Kidney (tissue), 22 donors: Measurements from ENCODE around the gene TBX1. TPM values are rescaled to one million over a fixed set of nuclear protein-coding genes. Genes with fewer than 3 reads are reported as not detected.
A peak's percentile ranks its signal among the peaks of the same experiment; 100 is the strongest.

Experiments used
- DNase-seq, 5 donors: peaks; one replicate each; pipeline ENCODE4 v3.0.0-alpha.2; 2013 to 2020
- FAIRE-seq: peaks from 2 replicates; lab custom pipeline; 2012; peaks lifted over from hg19 to GRCh38; lab: Jason Lieb, UNC
- H3K27ac ChIP-seq, 2 donors: one replicate each; pipeline ENCODE4 v1.7.0; 2013; ENCODE audit warnings: low read depth in 2 of 2, low read length in 2 of 2, inconsistent platforms in 1 of 2
- H3K27me3 ChIP-seq: one replicate; pipeline ENCODE4 v1.7.1; 2013; ENCODE audit warnings: low read length, inconsistent platforms; ENCODE audit not compliant: control insufficient read depth, insufficient read depth
- H3K36me3 ChIP-seq, 3 donors: one replicate each; pipeline versions ENCODE4 v1.7.0 to v1.7.1; 2013; ENCODE audit warnings: low read length in 3 of 3, control low read depth in 1 of 3, inconsistent platforms in 1 of 3; ENCODE audit not compliant: insufficient read depth in 3 of 3, control insufficient read depth in 2 of 3
- H3K4me1 ChIP-seq, 3 donors: one replicate each; pipeline versions ENCODE4 v1.7.0 to v1.7.1; 2013; ENCODE audit warnings: low read length in 3 of 3, inconsistent platforms in 1 of 3, low read depth in 1 of 3; ENCODE audit not compliant: control insufficient read depth in 2 of 3, insufficient read depth in 2 of 3
- H3K4me3 ChIP-seq, 3 donors: one replicate each; pipeline versions ENCODE4 v1.7.0 to v1.8.1; 2013; ENCODE audit warnings: low read length in 3 of 3, control low read depth in 1 of 3, inconsistent platforms in 1 of 3
- H3K9ac ChIP-seq, 3 donors: one replicate each; pipeline versions ENCODE4 v1.7.0 to v1.7.1; 2013; ENCODE audit warnings: low read length in 3 of 3, control low read depth in 1 of 3, inconsistent platforms in 1 of 3
- H3K9me3 ChIP-seq, 3 donors: one replicate each; pipeline versions ENCODE4 v1.7.0 to v1.7.1; 2013; ENCODE audit warnings: low read length in 3 of 3, control low read depth in 1 of 3, inconsistent platforms in 1 of 3; ENCODE audit not compliant: control insufficient read depth in 2 of 3, insufficient read depth in 1 of 3
- CTCF ChIP-seq: IDR thresholded peaks from 3 replicates; pipeline ENCODE4 v1.5.1; 2012; ENCODE audit warnings: mild to moderate bottlenecking, moderate library complexity, borderline replicate concordance; ENCODE audit not compliant: insufficient read depth; ENCODE audit errors: extremely low read depth
- intact Hi-C: fragments of 100-400 bp; cut with DNase I; formaldehyde crosslinking; loops from one replicate; pipeline ENCODE4 v1.11.1; 2022
- long read RNA-seq, 10 donors: library from polyadenylated mRNA in 1 of 10; unstranded in 1 of 10; transcript quantifications; one replicate each; pipeline ENCODE4 v2.0.0 and lab custom pipeline, GENCODE V29; 2021 to 2026
- polyA plus RNA-seq: library from polyadenylated mRNA; stranded (reverse); fragments of 350-450 nt; fragmentation: Illumina TruSeq; extraction: RNeasy Lipid Tissue Mini Kit (QIAGEN cat#74804); gene quantifications from one replicate; pipeline ENCODE4 v1.2.3, GENCODE V29; 2014; ENCODE audit warnings: low read depth, low replicate concordance; ENCODE audit not compliant: insufficient read depth
- total RNA-seq: library from RNA; stranded (reverse); fragmentation: NEBNext Ultra II Directional; extraction: Animal tissue kit (Norgen Biotek cat#: 25700); gene quantifications from one replicate; pipeline ENCODE4 v1.2.1, GENCODE V29; 2021
- donor health status: control.
- donor health status: control.
- donor health status: control.
- donor health status: control.
- donor health status: control.
- donor health status: DM: yes; HTN: yes; CAD: no.
- donor health status: Normal renal cell carcinoma (clear cell type).

Gene TBX1
- total RNA-seq (5.5 TPM), polyA plus RNA-seq (0.45 TPM)
- long read RNA-seq, donor 1: 0 reads
- long read RNA-seq, donor 2: 0 reads
- long read RNA-seq, donor 3: 0 reads
- long read RNA-seq, donor 4: 0 reads
- long read RNA-seq, donor 5: 0 reads
- long read RNA-seq, donor 6: 0 reads
- long read RNA-seq, donor 7, partial matches to known transcripts: 3 of 4 reads
- long read RNA-seq, donor 7, other reads (novel, unspliced or antisense): 1 of 4 reads
- long read RNA-seq, donor 8: 0 reads
- long read RNA-seq, donor 9: 0 reads
- long read RNA-seq, donor 10: 0 reads

GRCh38 chr22:19760058-19760950 is at the start of gene TBX1:
Gene TBX1 (plus strand): TSS chr22:19760778. CDS start chr22:19760844, 66 bp downstream.
- FAIRE-seq: no peak
- intact Hi-C loops: no loop called here
- no peaks in the 10 kb centered on the region for H3K9me3 ChIP-seq
- no peak within 1 kb of the TSS for H3K4me3 ChIP-seq
- H3K9ac ChIP-seq: no peak within 1 kb of the TSS
- TF ChIP-seq CTCF: no peak
- H3K36me3 ChIP-seq: no peaks in the 10 kb centered on the region
- H3K27ac ChIP-seq: no peak within 1 kb of the TSS
- H3K4me1 ChIP-seq: peaks cover 0 to 2% (median 0%) of the 10 kb centered on the region in 3 donors
- H3K27me3 ChIP-seq: peaks cover 55% of the 10 kb centered on the region
- no peak for DNase-seq

DNA sequence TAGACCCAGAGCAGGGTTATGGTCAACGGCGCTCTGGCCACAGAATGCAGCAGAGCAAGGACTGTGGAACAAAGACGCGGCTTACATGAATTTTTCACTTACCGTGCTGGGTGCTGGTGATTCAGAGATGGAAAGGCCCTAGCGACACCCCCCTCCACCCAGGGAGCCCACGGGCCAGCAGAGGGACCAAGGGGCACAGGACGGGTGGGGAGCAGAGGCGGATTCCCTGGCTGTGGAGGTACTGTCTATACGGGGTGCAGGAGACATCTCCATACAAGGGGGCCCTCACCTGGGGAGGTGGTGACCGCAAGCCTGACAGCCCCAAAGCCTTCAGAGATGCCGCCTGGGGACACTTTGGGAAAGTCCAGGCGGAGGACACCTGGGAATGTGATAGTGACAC is 47.3 kb upstream of the TBX1 start:
- intact Hi-C loops: no loop called here
- Histone ChIP-seq H3K4me1 (peaks cover 0 to 10% (median 0%) of the 10 kb centered on the region in 3 donors), H3K9ac (no peak overlapping the region), H3K36me3 (no peaks in the 10 kb centered on the region), H3K27ac (no peak overlapping the region), H3K27me3 (no peaks in the 10 kb centered on the region), H3K4me3 (no peak overlapping the region), H3K9me3 (no peaks in the 10 kb centered on the region)
- no peak for TF ChIP-seq CTCF
- FAIRE-seq (no peak), DNase-seq (peak in 1 of 5 donors; percentile 52)

DNA sequence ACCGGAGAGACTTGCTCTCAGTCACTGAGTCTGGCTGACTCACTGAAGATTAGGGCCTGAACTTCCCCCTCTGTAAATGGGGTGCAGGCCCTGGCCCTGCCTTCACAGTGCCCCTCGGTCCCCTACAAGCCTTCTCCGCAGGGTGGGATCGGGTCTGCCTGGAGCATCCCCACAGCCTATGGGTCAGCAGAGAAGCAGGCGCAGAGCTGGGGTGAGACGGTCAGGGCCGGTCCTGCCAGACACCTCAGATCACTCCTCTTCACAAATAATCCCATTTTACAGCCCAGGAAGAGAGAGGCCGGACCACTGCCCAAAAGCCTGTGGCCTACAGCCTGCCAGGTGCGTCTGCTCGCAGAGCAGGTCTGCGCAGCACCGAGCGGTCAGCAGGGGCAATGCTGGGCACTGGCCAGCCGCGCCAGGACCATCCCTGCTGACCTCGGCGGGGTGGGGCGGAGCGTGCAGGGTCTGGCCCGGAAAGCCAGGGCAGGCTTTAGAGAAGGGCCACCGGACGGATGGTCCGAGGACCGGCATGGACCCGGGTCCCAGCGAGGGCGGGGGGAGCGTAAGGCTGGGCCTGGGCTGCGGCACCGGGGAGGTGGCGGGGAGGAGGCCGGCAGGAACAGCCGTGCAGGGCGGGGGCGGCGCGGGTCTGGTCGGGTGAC is 46.8 kb upstream of the TBX1 start:
- intact Hi-C loops: no loop called here

More for the DNA sequence above, 46.8 kb upstream of the TBX1 start:
- Histone ChIP-seq H3K9me3 (no peaks in the 10 kb centered on the region), H3K4me3 (peak overlapping the region in 1 of 3 donors; percentile 29), H3K27me3 (no peaks in the 10 kb centered on the region), H3K36me3 (no peaks in the 10 kb centered on the region), H3K4me1 (peaks cover 0 to 12% (median 0%) of the 10 kb centered on the region in 3 donors), H3K27ac (no peak overlapping the region), H3K9ac (no peak overlapping the region)
- peak in 1 of 5 donors; percentile 73 for DNase-seq
- FAIRE-seq: no peak
- no peak for TF ChIP-seq CTCF
